HFF-Myc (cell line): ENCODE data around the gene RAP1A.
A peak's percentile ranks its signal among the peaks of the same experiment; 100 is the strongest.

Source experiments
- DNase-seq: peaks from one replicate; pipeline ENCODE4 v3.0.0-alpha.2; 2011; ENCODE audit warnings: low read depth; ENCODE audit errors: extremely low read depth
- H3K4me3 ChIP-seq: replicated peaks from 2 replicates; pipeline ENCODE4 v1.5.1; 2011; ENCODE audit warnings: low read depth, mild to moderate bottlenecking, control low read depth, low read length
- TF ChIP-seq, protein P1 (sequence below): IDR thresholded peaks from 2 replicates; pipeline ENCODE4 v1.5.1; 2012; ENCODE audit warnings: mild to moderate bottlenecking, low read depth, low read length, control low read depth; ENCODE audit errors: missing control alignments

Gene RAP1A

DNA sequence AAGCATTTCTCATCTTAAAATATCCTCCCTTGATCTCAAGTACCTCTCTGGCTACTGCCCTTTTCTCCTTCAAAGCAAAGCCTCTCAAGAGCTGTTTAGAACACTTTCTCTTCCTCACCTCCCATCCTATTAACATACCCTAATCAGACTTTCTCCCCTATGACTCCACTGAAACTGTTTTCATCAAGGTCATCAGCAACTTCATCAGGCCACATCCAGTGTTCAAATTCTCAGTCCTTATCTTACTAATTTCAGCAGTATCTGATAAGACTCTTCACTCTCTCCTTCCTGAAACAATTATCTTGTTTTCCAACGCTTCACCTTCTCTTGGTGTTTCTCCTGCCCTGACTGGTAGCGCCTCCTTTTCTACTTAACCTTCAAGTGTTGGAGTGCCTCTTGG is 1.5 kb upstream of the RAP1A start:
- DNase-seq = no peak
- H3K4me3 ChIP-seq = no peak overlapping the region
- TF ChIP-seq, protein P1, sequence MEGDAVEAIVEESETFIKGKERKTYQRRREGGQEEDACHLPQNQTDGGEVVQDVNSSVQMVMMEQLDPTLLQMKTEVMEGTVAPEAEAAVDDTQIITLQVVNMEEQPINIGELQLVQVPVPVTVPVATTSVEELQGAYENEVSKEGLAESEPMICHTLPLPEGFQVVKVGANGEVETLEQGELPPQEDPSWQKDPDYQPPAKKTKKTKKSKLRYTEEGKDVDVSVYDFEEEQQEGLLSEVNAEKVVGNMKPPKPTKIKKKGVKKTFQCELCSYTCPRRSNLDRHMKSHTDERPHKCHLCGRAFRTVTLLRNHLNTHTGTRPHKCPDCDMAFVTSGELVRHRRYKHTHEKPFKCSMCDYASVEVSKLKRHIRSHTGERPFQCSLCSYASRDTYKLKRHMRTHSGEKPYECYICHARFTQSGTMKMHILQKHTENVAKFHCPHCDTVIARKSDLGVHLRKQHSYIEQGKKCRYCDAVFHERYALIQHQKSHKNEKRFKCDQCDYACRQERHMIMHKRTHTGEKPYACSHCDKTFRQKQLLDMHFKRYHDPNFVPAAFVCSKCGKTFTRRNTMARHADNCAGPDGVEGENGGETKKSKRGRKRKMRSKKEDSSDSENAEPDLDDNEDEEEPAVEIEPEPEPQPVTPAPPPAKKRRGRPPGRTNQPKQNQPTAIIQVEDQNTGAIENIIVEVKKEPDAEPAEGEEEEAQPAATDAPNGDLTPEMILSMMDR = no peak

DNA sequence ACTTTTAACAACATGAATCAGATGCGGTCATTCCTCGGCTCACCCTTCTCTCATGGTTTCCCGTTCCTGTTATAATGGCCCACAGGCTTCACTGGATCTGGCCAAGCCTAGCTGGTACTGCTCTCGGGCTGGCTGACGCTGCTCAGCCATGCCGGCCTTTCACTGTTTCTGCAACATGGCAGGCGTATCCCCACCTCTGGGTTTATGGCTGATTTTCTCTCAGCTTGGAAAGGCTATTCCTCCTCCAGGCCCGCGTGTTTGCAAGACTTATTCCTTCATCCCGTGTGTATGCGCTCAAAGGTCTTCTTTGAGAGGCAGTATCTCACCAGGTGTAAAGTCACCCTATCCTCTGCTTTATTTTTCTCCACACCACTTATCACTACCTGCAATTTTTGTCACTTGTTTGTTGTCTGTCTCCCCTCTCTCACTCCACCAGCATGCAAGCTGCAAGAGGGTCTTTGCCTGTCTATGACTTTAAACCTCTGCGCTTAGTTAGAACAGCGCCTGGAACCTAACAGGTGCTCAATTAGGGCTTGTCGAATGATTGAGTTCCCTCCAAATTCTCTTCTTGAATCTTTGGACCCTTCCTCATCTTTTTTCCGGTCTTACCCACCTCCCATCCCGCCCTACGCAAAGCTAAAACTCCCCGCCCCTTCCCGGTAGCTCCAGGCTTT is 491 bp upstream of the RAP1A start:
- TF ChIP-seq, protein P1 = no peak
- H3K4me3 ChIP-seq = peak overlapping the region; percentile 78
- DNase-seq = no peak

DNA sequence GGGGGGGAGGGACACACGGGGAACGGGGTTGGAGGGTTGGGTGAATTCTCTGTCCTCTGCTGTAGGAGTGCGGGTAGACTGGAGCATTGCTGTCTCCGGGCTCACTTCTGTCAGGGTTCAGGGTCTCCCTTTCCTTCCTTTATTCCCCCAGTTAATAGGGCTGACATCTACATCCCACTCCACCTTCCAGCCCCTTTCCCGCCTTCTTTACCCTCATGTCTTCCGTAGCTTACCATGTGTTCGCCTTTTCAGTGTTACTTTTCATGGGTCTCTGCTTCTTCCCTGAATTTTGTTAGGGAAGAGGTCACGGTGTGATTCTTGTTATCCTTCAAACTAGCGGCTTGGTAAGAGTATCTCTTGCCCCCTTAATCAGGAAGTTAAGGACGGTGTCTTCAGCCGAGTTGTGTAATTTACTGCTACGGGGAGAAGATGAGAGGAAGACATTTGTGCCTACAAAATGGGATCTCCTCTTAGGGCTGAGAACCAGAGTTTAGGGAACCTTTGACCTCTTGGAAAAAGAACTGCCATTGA is 917 bp downstream of the RAP1A start:
- peak overlapping the region; percentile 78 for H3K4me3 ChIP-seq
- TF ChIP-seq, protein P1 = no peak
- no peak for DNase-seq

DNA sequence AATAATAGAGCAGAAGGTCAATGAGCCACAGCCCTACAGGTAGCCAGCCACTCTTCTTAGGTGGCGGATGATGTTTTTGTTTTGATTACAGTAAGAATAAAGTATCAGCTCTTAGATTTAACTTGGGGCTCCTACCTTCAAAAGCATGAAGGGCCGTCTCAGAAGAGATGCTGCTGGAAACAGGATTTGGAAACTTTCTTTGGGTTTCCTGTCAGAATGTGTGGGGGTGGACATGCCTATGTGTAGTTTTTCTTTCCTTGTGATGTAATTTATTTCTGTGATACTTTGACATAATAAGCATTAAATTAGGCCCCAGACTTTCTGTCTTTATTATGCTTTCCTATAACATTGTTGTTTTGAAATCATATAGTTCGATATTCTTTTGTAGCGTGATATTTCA is 1.5 kb downstream of the RAP1A start:
- TF ChIP-seq, protein P1 = no peak
- H3K4me3 ChIP-seq = peak overlapping the region; percentile 78
- DNase-seq = no peak

DNA sequence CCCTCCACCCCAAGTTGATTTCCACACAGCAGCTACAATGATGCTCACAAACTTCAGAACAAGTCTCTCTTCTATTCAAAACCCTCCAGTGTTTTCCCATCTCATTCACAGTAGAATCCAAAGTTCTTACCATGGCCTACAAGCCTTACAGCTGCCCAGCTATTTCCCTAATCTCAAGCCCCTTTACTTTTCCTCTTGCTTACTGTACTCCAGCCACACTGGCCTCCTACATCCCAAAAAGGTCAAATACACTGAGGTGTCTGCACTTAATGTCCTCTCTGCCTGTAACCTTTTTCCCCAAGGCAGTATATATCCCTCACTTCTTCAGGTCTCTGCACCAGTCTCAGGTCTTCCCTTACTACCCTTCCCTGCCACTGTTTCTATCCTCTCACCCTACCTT is 2.6 kb downstream of the RAP1A start:
- no peak for DNase-seq
- H3K4me3 ChIP-seq = no peak overlapping the region
- TF ChIP-seq, protein P1 = no peak

DNA sequence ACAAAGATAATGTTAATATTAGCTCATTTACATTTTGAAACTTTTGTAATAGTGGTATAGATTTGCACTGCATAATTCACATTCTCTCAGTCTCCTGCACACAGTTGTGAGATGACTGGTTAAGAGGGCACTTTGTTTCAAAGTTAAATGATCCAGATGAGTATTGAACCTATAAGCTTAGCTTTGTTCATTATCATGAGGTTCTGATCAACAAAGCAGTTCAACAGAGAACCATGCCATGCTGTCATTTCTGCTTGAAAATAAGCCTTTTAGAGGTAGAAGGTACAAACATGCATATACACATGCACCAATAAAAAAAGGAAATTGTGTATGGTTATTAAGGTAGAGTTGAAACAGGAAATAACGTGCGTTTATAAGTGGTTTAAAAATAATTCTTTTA is 4.8 kb downstream of the RAP1A start:
- no peak overlapping the region for H3K4me3 ChIP-seq
- TF ChIP-seq, protein P1 = no peak
- DNase-seq = no peak

DNA sequence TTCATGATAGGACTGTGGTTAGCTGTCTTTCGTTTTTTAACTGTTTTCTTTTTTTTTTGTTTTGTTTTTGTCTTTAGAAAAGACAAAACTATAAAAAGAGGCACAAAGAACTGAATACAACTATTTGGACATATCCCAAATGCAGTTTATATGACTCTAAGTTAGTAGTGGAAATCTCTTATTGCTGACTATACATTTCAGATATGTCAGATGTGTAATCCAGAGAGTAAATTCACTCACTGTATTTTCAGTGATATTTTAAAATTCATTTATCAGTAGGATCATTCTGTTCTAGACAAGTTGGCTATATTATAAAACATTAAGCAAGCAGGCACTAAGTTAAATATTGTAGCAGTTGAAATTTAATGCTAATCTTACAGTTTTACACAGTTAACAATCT is 5.7 kb downstream of the RAP1A start:
- H3K4me3 ChIP-seq = no peak overlapping the region
- TF ChIP-seq, protein P1 = no peak
- DNase-seq = no peak
